ENCODE results near the gene LRP3. TPM values are rescaled to one million over a fixed set of nuclear protein-coding genes. Genes with fewer than 3 reads are reported as not detected.

Gene LRP3
- total and polyA plus RNA-seq, 2 donors from 2014 or later: 13.9 to 23.8 TPM

- H3K36me3 ChIP-seq (ENCODE audit: control insufficient read depth in 2 of 3, insufficient read depth in 3 of 3, low read length in 3 of 3): no peaks in the 10 kb centered on the region
- no peaks in the 10 kb centered on the region for H3K4me1 ChIP-seq (ENCODE audit: control insufficient read depth in 2 of 3, insufficient read depth in 2 of 3, low read depth in 1 of 3, low read length in 3 of 3)
- peak in 2 of 5 donors; percentile 16 to 31 for DNase-seq
- H3K9ac ChIP-seq (ENCODE audit: low read length in 3 of 3): no peak overlapping the region
- no peak overlapping the region for H3K27ac ChIP-seq (ENCODE audit: low read depth in 2 of 2, low read length in 2 of 2)
- no peak overlapping the region for H3K4me3 ChIP-seq (ENCODE audit: low read length in 3 of 3)
- no peaks in the 10 kb centered on the region for H3K27me3 ChIP-seq (ENCODE audit: control insufficient read depth, insufficient read depth, low read length)
- no peak for FAIRE-seq
- intact Hi-C loops (cut with DNase I): no loop called here
- no peak for TF ChIP-seq CTCF (IDR thresholded peaks at IDR 0.05; ENCODE audit: borderline replicate concordance, extremely low read depth, insufficient read depth)
- no peaks in the 10 kb centered on the region for H3K9me3 ChIP-seq (ENCODE audit: control insufficient read depth in 2 of 3, insufficient read depth in 1 of 3, low read length in 3 of 3)
Observed at GRCh38 chr19:33214596-33214995, 20.5 kb downstream of the LRP3 start.

- FAIRE-seq (no peak), DNase-seq (no peak)
- no peak overlapping the region for H3K4me3 ChIP-seq (ENCODE audit: low read length in 3 of 3)
- TF ChIP-seq CTCF (IDR thresholded peaks at IDR 0.05; ENCODE audit: borderline replicate concordance, extremely low read depth, insufficient read depth): no peak
- H3K27me3 ChIP-seq (ENCODE audit: control insufficient read depth, insufficient read depth, low read length): no peaks in the 10 kb centered on the region
- H3K36me3 ChIP-seq (ENCODE audit: control insufficient read depth in 2 of 3, insufficient read depth in 3 of 3, low read length in 3 of 3): no peaks in the 10 kb centered on the region
- no peak overlapping the region for H3K27ac ChIP-seq (ENCODE audit: low read depth in 2 of 2, low read length in 2 of 2)
- intact Hi-C loops (cut with DNase I): no loop called here
- no peaks in the 10 kb centered on the region for H3K9me3 ChIP-seq (ENCODE audit: control insufficient read depth in 2 of 3, insufficient read depth in 1 of 3, low read length in 3 of 3)
- no peak overlapping the region for H3K9ac ChIP-seq (ENCODE audit: low read length in 3 of 3)
- no peaks in the 10 kb centered on the region for H3K4me1 ChIP-seq (ENCODE audit: control insufficient read depth in 2 of 3, insufficient read depth in 2 of 3, low read depth in 1 of 3, low read length in 3 of 3)
Observed at GRCh38 chr19:33215438-33216197, 21.5 kb downstream of the LRP3 start.

GRCh38 chr19:33216198-33216830 lies 22.2 kb downstream of the LRP3 start:
- intact Hi-C loops (cut with DNase I): no loop called here
- H3K27ac ChIP-seq (ENCODE audit: low read depth in 2 of 2, low read length in 2 of 2): no peak overlapping the region

More at GRCh38 chr19:33216198-33216830, 22.2 kb downstream of the LRP3 start:
- FAIRE-seq: no peak
- Histone ChIP-seq H3K9me3 (ENCODE audit: control insufficient read depth in 2 of 3, insufficient read depth in 1 of 3, low read length in 3 of 3) (no peaks in the 10 kb centered on the region), H3K27me3 (ENCODE audit: control insufficient read depth, insufficient read depth, low read length) (no peaks in the 10 kb centered on the region), H3K9ac (ENCODE audit: low read length in 3 of 3) (no peak overlapping the region), H3K4me1 (ENCODE audit: control insufficient read depth in 2 of 3, insufficient read depth in 2 of 3, low read depth in 1 of 3, low read length in 3 of 3) (no peaks in the 10 kb centered on the region), H3K36me3 (ENCODE audit: control insufficient read depth in 2 of 3, insufficient read depth in 3 of 3, low read length in 3 of 3) (no peaks in the 10 kb centered on the region), H3K4me3 (ENCODE audit: low read length in 3 of 3) (no peak overlapping the region)
- DNase-seq: no peak
- no peak for TF ChIP-seq CTCF (IDR thresholded peaks at IDR 0.05; ENCODE audit: borderline replicate concordance, extremely low read depth, insufficient read depth)

Measured in kidney (tissue), 14 donors.